ENCODE data around the gene ZBTB24.

Gene ZBTB24

GRCh38 chr6:109451376-109451775 lies 31.6 kb downstream of the ZBTB24 start:
- DNase-seq (ENCODE audit: low spot score): no peak

- DNase-seq (ENCODE audit: low spot score): no peak
These were observed 32.2 kb downstream of the ZBTB24 start for GRCh38 chr6:109450801-109451200.

- DNase-seq (ENCODE audit: low spot score): no peak
These were observed 33.0 kb downstream of the ZBTB24 start for GRCh38 chr6:109449795-109450673.

- DNase-seq (ENCODE audit: low spot score): no peak
These were observed 33.8 kb downstream of the ZBTB24 start for GRCh38 chr6:109449064-109449794.

GRCh38 chr6:109448615-109449014 lies 34.4 kb downstream of the ZBTB24 start:
- DNase-seq (ENCODE audit: low spot score): no peak

GRCh38 chr6:109447878-109448555 lies 35.0 kb downstream of the ZBTB24 start:
- DNase-seq (ENCODE audit: low spot score): no peak

GRCh38 chr6:109447087-109447486 lies 35.9 kb downstream of the ZBTB24 start:
- no peak for DNase-seq (ENCODE audit: low spot score)

- no peak for DNase-seq (ENCODE audit: low spot score)
These were observed 36.5 kb downstream of the ZBTB24 start for GRCh38 chr6:109446541-109446940.

- DNase-seq (ENCODE audit: low spot score): no peak
These were observed 36.9 kb downstream of the ZBTB24 start for GRCh38 chr6:109446072-109446471.

- no peak for DNase-seq (ENCODE audit: low spot score)
These were observed 37.6 kb downstream of the ZBTB24 start for GRCh38 chr6:109445382-109445781.

- DNase-seq (ENCODE audit: low spot score): no peak
These were observed 39.5 kb downstream of the ZBTB24 start for GRCh38 chr6:109443425-109443950.

GRCh38 chr6:109442393-109442924 lies 40.6 kb downstream of the ZBTB24 start:
- no peak for DNase-seq (ENCODE audit: low spot score)

- peak; percentile 65 for DNase-seq (ENCODE audit: low spot score)
These were observed 41.8 kb downstream of the ZBTB24 start for GRCh38 chr6:109441069-109441816.

- peak; percentile 98 for DNase-seq (ENCODE audit: low spot score)
These were observed 42.5 kb downstream of the ZBTB24 start, which contains the start of the genes PPIL6 and SMPD2 for GRCh38 chr6:109440331-109441068. Gene PPIL6 (minus strand): TSS chr6:109440628. CDS start chr6:109440590, 38 bp downstream. Gene SMPD2 (plus strand): TSS chr6:109440724. CDS start chr6:109441122, 398 bp downstream.

- no peak for DNase-seq (ENCODE audit: low spot score)
These were observed 47.0 kb downstream of the ZBTB24 start for GRCh38 chr6:109436041-109436440.

- DNase-seq (ENCODE audit: low spot score): no peak
These were observed 48.6 kb downstream of the ZBTB24 start for GRCh38 chr6:109434456-109434855.

- DNase-seq (ENCODE audit: low spot score): no peak
These were observed 53.5 kb downstream of the ZBTB24 start for GRCh38 chr6:109429496-109429895.

GRCh38 chr6:109428889-109429477 lies 54.0 kb downstream of the ZBTB24 start:
- no peak for DNase-seq (ENCODE audit: low spot score)

GRCh38 chr6:109424946-109425345 lies 58.1 kb downstream of the ZBTB24 start:
- DNase-seq (ENCODE audit: low spot score): no peak

GRCh38 chr6:109421184-109421583 lies 61.8 kb downstream of the ZBTB24 start:
- DNase-seq (ENCODE audit: low spot score): no peak

All from iPS-NIHi11 (cell line).